HL-60 (cell line): ENCODE data around the gene CCDC15.

Source experiments
- DNase-seq, 2 experiments: peaks; one replicate each; pipeline ENCODE4 v3.0.0-alpha.2; 2010 to 2020; ENCODE audit warnings: low read depth in 1 of 2, low spot score in 1 of 2
- H3K27ac ChIP-seq: fragments of 250-450 bp; sonication (Bioruptor Pico); replicated peaks from 2 replicates; pipeline ENCODE4 v1.5.1; 2020; ENCODE audit warnings: mild to moderate bottlenecking, moderate library complexity
- H3K27me3 ChIP-seq: fragments of 250-450 bp; sonication (Bioruptor Pico); 2 replicates; pipeline ENCODE4 v1.5.1; 2021; ENCODE audit warnings: mild to moderate bottlenecking, moderate library complexity; ENCODE audit not compliant: insufficient read depth, poor library complexity, severe bottlenecking
- H3K4me3 ChIP-seq: replicated peaks from 2 replicates; pipeline ENCODE4 v1.5.1; 2011; ENCODE audit warnings: mild to moderate bottlenecking, control low read depth, low read length; ENCODE audit not compliant: insufficient read depth
- CTCF ChIP-seq: IDR thresholded peaks from one replicate; pipeline ENCODE4 v1.5.1; 2011; ENCODE audit warnings: low read length, control low read depth, inconsistent platforms; ENCODE audit not compliant: insufficient read depth
- GABPA ChIP-seq: IDR thresholded peaks from 2 replicates; pipeline ENCODE4 v1.6.1; 2012; ENCODE audit warnings: low read depth
- POLR2AphosphoS5 ChIP-seq: IDR thresholded peaks from 2 replicates; pipeline ENCODE4 v1.6.1; 2012; ENCODE audit warnings: low read depth
- REST ChIP-seq: IDR thresholded peaks from 2 replicates; pipeline ENCODE4 v1.6.1; 2012; ENCODE audit warnings: low read depth; ENCODE audit not compliant: insufficient replicate concordance
- SPI1 ChIP-seq: IDR thresholded peaks from 2 replicates; pipeline ENCODE4 v1.6.1; 2012; ENCODE audit warnings: low read depth, mild to moderate bottlenecking, borderline replicate concordance

CCDC15 gene

GRCh38 chr11:125084761-125085231, 130.8 kb downstream of the CCDC15 start:
- no peak for DNase-seq
- no peak overlapping the region for H3K4me3 ChIP-seq
- TF ChIP-seq GABPA (no peak), POLR2AphosphoS5 (no peak), REST (no peak), CTCF (no peak), SPI1 (no peak)
- H3K27me3 ChIP-seq: no peaks in the 10 kb centered on the region
- H3K27ac ChIP-seq: no peak overlapping the region

- H3K27ac ChIP-seq: no peak overlapping the region
- no peak for TF ChIP-seq POLR2AphosphoS5
Measured at GRCh38 chr11:125085301-125086081, 131.5 kb downstream of the CCDC15 start.

GRCh38 chr11:125086633-125087296, 132.8 kb downstream of the CCDC15 start:
- no peaks in the 10 kb centered on the region for H3K27me3 ChIP-seq
- no peak for DNase-seq
- no peak overlapping the region for H3K27ac ChIP-seq
- no peak for TF ChIP-seq CTCF
- no peak for TF ChIP-seq SPI1
- TF ChIP-seq POLR2AphosphoS5: no peak
- no peak for TF ChIP-seq REST
- TF ChIP-seq GABPA: no peak
- no peak overlapping the region for H3K4me3 ChIP-seq

More at GRCh38 chr11:125085301-125086081, 131.5 kb downstream of the CCDC15 start:
- H3K4me3 ChIP-seq: no peak overlapping the region
- H3K27me3 ChIP-seq: no peaks in the 10 kb centered on the region
- no peak for DNase-seq

GRCh38 chr11:125088123-125088522, 134.1 kb downstream of the CCDC15 start:
- DNase-seq: no peak
- no peak for TF ChIP-seq REST
- TF ChIP-seq CTCF: no peak
- TF ChIP-seq POLR2AphosphoS5: no peak
- TF ChIP-seq GABPA: no peak
- TF ChIP-seq SPI1: no peak
- no peak overlapping the region for H3K27ac ChIP-seq
- no peak overlapping the region for H3K4me3 ChIP-seq
- H3K27me3 ChIP-seq: no peaks in the 10 kb centered on the region
